Subcutaneous adipose tissue (tissue), 4 donors: Measurements from ENCODE around the gene NF2. TPM values are rescaled to one million over a fixed set of nuclear protein-coding genes. Genes with fewer than 3 reads are reported as not detected.

ENCODE experiments used
- total RNA-seq, 4 donors: library from RNA; depleted of rRNA; stranded (reverse); fragments of >200 nt; gene quantifications; one replicate each; pipeline ENCODE4 v1.1.0, GENCODE V29; 2016
- TF ChIP-seq, protein P1 (sequence below): fragments of 450-650 bp; IDR thresholded peaks from one replicate; pipeline ENCODE4 v1.5.1; 2016; ENCODE audit warnings: low read depth, mild to moderate bottlenecking, control low read depth, antibody characterized with exemption, moderate library complexity

Gene NF2
- total RNA-seq, 4 donors from 2014 or later, result 18.9 to 28.6 (median 20.7) TPM

DNA sequence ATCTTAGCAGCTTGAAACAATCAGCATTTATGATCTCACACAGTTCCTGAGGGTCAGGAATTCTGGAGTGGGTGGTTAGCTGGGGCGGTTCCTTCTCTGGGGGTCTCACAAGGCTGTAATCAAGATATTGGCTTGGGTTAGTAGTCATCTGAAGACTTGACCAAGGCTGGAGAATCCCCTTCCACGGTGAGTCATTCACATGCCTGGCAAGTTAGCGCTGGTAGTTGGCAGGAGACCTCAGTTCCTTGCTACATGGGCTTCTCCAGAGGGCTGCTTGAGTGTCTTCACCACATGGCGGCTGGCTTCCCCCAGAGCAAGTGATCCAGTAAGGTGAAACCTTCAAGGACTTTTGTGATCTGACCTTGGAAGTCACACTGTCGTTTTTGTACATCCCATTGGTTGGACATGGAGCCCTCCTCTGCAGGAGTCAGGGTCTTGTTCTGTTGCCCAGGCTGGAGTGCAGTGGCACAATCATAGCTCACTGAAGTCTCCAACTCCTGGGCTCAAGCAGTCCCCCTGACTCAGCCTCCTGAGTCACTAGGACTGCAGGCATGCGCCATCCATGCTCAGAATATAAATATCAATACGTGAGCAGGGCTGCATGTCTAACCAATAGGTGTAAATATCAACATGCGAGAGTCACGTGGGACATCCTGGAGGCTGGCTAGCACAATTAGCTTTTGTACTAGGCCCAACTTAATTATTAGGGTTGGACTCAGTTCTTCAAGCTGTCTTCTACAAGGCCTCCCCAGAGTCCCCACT lies 15.3 kb upstream of the NF2 start:
- TF ChIP-seq, protein P1, sequence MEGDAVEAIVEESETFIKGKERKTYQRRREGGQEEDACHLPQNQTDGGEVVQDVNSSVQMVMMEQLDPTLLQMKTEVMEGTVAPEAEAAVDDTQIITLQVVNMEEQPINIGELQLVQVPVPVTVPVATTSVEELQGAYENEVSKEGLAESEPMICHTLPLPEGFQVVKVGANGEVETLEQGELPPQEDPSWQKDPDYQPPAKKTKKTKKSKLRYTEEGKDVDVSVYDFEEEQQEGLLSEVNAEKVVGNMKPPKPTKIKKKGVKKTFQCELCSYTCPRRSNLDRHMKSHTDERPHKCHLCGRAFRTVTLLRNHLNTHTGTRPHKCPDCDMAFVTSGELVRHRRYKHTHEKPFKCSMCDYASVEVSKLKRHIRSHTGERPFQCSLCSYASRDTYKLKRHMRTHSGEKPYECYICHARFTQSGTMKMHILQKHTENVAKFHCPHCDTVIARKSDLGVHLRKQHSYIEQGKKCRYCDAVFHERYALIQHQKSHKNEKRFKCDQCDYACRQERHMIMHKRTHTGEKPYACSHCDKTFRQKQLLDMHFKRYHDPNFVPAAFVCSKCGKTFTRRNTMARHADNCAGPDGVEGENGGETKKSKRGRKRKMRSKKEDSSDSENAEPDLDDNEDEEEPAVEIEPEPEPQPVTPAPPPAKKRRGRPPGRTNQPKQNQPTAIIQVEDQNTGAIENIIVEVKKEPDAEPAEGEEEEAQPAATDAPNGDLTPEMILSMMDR, result no peak

GRCh38 chr22:29593923-29594322 lies 9.5 kb upstream of the NF2 start:
- TF ChIP-seq, protein P1, result no peak

- TF ChIP-seq, protein P1, result no peak
Observed at GRCh38 chr22:29596408-29596807, 7.0 kb upstream of the NF2 start.

- TF ChIP-seq, protein P1, result no peak
Observed at GRCh38 chr22:29598684-29599020, 4.8 kb upstream of the NF2 start.

DNA sequence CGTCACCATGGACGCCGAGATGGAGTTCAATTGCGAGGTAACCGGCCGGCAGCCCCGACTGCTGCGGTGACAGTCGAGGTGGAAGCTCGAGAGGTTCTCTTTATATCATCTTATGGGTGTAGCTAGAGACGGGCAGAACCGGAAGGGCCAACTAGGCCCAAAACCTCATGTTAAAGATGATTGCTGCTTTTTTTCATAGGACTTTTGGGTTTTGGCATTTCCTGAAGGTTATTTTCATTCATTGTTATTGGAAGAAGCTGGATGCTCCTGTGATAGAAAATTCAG lies 585 bp downstream of the NF2 start:
- TF ChIP-seq, protein P1, result no peak

DNA sequence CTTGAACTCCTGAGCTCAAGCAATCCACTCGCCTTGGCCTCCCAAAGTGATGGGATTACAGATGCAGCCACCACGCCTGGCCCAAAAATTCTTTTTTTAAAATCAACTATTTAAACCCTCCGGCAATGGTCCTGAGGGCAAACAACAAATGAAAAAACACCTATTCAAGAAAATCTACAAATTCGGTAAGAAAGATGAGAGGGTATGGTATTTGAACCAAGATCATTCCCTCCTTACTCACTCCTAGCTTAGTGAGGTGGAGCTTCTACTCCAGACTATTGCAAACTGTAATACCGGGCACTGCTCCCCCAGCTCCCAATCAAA lies 2.1 kb downstream of the NF2 start:
- TF ChIP-seq, protein P1, result no peak

- TF ChIP-seq, protein P1, result no peak
Observed at GRCh38 chr22:29606320-29606719, 2.9 kb downstream of the NF2 start.
